SK-N-SH (cell line): ENCODE results near the gene ACSL6. TPM values are rescaled to one million over a fixed set of nuclear protein-coding genes. Genes with fewer than 3 reads are reported as not detected.

Experiments
- CTCF ChIA-PET: fragments of 300-600, 350-600 bp; formaldehyde crosslinking; extraction: SDS; loops from one replicate; lab custom pipeline; 2021; lab: Yijun Ruan, JAX
- POLR2A ChIA-PET: fragments of 350-600 bp; sonication (Branson Sonifier 250); formaldehyde crosslinking; extraction: SDS; loops from one replicate; lab custom pipeline; 2020; ENCODE audit warnings: antibody characterized with exemption, inconsistent platforms; lab: Yijun Ruan, JAX
- DNase-seq: peaks from one replicate; pipeline ENCODE4 v3.0.0; 2012
- H2AFZ ChIP-seq: fragments of 200-600 bp; sonication (generic); 2 replicates; pipeline ENCODE4 v1.8.1; 2016; ENCODE audit warnings: antibody characterized with exemption, mild to moderate bottlenecking, low read depth
- H3F3A ChIP-seq: fragments of 200-600 bp; sonication (generic); replicated peaks from 2 replicates; pipeline ENCODE3; 2016; ENCODE audit warnings: antibody characterized with exemption, mild to moderate bottlenecking; ENCODE audit not compliant: insufficient read depth
- H3K27ac ChIP-seq, 2 experiments: fragments of 200-500 bp in 1 of 2; fragments of 200-600 bp in 1 of 2; sonication (Bioruptor generic) in 1 of 2; sonication (generic), shearing (Covaris generic) in 1 of 2; 2 replicates each; pipeline versions ENCODE4 v1.5.1 to v1.6.1; 2014 to 2016; ENCODE audit warnings: low read depth in 2 of 2, inconsistent platforms in 1 of 2, low read length in 1 of 2, mild to moderate bottlenecking in 1 of 2, mixed read lengths in 1 of 2
- H3K27me3 ChIP-seq: fragments of 200-600 bp; sonication (generic), shearing (Covaris generic); 2 replicates; pipeline ENCODE4 v1.6.1; 2016; ENCODE audit warnings: mixed run types; ENCODE audit not compliant: insufficient read depth
- H3K36me3 ChIP-seq, 2 experiments: fragments of 200-500 bp in 1 of 2; fragments of 200-600 bp in 1 of 2; sonication (Bioruptor generic) in 1 of 2; sonication (generic) in 1 of 2; replicated peaks in 1 of 2; 2 replicates each; pipeline versions ENCODE3 to v1.5.1; 2014 to 2016; ENCODE audit warnings: low read length in 1 of 2, mild to moderate bottlenecking in 1 of 2; ENCODE audit not compliant: insufficient read depth in 2 of 2, control insufficient read depth in 1 of 2
- H3K4me1 ChIP-seq, 2 experiments: fragments of 200-500 bp in 1 of 2; fragments of 200-600 bp in 1 of 2; sonication (Bioruptor generic) in 1 of 2; sonication (generic), shearing (Covaris generic) in 1 of 2; 2 replicates each; pipeline versions ENCODE4 v1.5.1 to v1.6.1; 2014 to 2016; ENCODE audit warnings: low read depth in 1 of 2, low read length in 1 of 2, mixed run types in 1 of 2; ENCODE audit not compliant: insufficient read depth in 2 of 2, control insufficient read depth in 1 of 2
- H3K4me2 ChIP-seq: fragments of 200-600 bp; sonication (generic), shearing (Covaris generic); 2 replicates; pipeline ENCODE4 v1.6.1; 2017; ENCODE audit warnings: mixed run types
- H3K4me3 ChIP-seq, 2 experiments: fragments of 200-500 bp in 1 of 2; fragments of 200-600 bp in 1 of 2; sonication (Bioruptor generic) in 1 of 2; sonication (generic), shearing (Covaris generic) in 1 of 2; 2 replicates each; pipeline versions ENCODE4 v1.5.1 to v1.8.1; 2014 to 2016; ENCODE audit warnings: low read depth in 2 of 2, inconsistent platforms in 1 of 2, low read length in 1 of 2, mild to moderate bottlenecking in 1 of 2, mixed read lengths in 1 of 2, moderate library complexity in 1 of 2
- H3K79me2 ChIP-seq: fragments of 200-600 bp; sonication (generic); 2 replicates; pipeline ENCODE4 v1.8.1; 2017; ENCODE audit warnings: mild to moderate bottlenecking; ENCODE audit not compliant: insufficient read depth
- H3K9ac ChIP-seq: fragments of 200-600 bp; sonication (generic); 2 replicates; pipeline ENCODE4 v1.6.1; 2017; ENCODE audit warnings: mixed run types
- H3K9me2 ChIP-seq: fragments of 200-600 bp; sonication (generic); 2 replicates; pipeline ENCODE4 v1.6.1; 2017; ENCODE audit warnings: mixed run types
- H3K9me3 ChIP-seq: fragments of 200-600 bp; sonication (generic); 2 replicates; pipeline ENCODE4 v1.6.1; 2017; ENCODE audit warnings: mixed run types, mild to moderate bottlenecking, moderate library complexity
- H4K20me1 ChIP-seq: fragments of 200-600 bp; sonication (generic); 2 replicates; pipeline ENCODE4 v1.6.1; 2017; ENCODE audit warnings: mild to moderate bottlenecking, mixed run types; ENCODE audit not compliant: insufficient read depth
- CHD2 ChIP-seq: fragments of 150-350 bp; IDR thresholded peaks from 2 replicates; pipeline ENCODE4 v1.6.1; 2018; ENCODE audit warnings: low read length; ENCODE audit not compliant: partially characterized antibody
- ELF1 ChIP-seq: IDR thresholded peaks from 2 replicates; pipeline ENCODE4 v1.4.0; 2012
- EZH2phosphoT487 ChIP-seq: fragments of 200-600 bp; sonication (generic); IDR thresholded peaks from 2 replicates; pipeline ENCODE4 v1.6.1; 2017; ENCODE audit warnings: low read depth, mixed run types, mild to moderate bottlenecking, antibody characterized with exemption, moderate library complexity, borderline replicate concordance
- JUND ChIP-seq: IDR thresholded peaks from 2 replicates; pipeline ENCODE4 v1.4.0; 2012
- MAX ChIP-seq: IDR thresholded peaks from 2 replicates; pipeline ENCODE4 v1.4.0; 2012; ENCODE audit warnings: low read depth
- NRF1 ChIP-seq: IDR thresholded peaks from 2 replicates; pipeline ENCODE4 v1.6.1; 2012; ENCODE audit warnings: low read depth, mild to moderate bottlenecking, low read length
- PBX3 ChIP-seq: IDR thresholded peaks from 2 replicates; pipeline ENCODE4; 2012
- RCOR1 ChIP-seq: fragments of 150-350 bp; IDR thresholded peaks from 2 replicates; pipeline ENCODE4 v1.6.1; 2017; ENCODE audit warnings: antibody characterized with exemption, low read length
- RFX5 ChIP-seq: IDR thresholded peaks from 2 replicates; pipeline ENCODE4 v1.6.1; 2012; ENCODE audit warnings: mild to moderate bottlenecking, improper control_type of control experiment, low read length
- RXRA ChIP-seq: IDR thresholded peaks from 2 replicates; pipeline ENCODE4 v1.4.0; 2012; ENCODE audit warnings: low read depth, mild to moderate bottlenecking, borderline replicate concordance
- SMC3 ChIP-seq: IDR thresholded peaks from 2 replicates; pipeline ENCODE4 v1.6.1; 2012; ENCODE audit warnings: low read depth, low read length, improper control_type of control experiment
- TAF1 ChIP-seq: IDR thresholded peaks from 2 replicates; pipeline ENCODE4 v1.6.1; 2012; ENCODE audit warnings: low read depth, mild to moderate bottlenecking, low read length, moderate library complexity, borderline replicate concordance
- TCF12 ChIP-seq: IDR thresholded peaks from 2 replicates; pipeline ENCODE4 v1.4.0; 2012
- TEAD4 ChIP-seq: IDR thresholded peaks from 2 replicates; pipeline ENCODE4 v1.4.0; 2012; ENCODE audit warnings: mild to moderate bottlenecking, borderline replicate concordance; ENCODE audit not compliant: insufficient read depth
- USF1 ChIP-seq: IDR thresholded peaks from 2 replicates; pipeline ENCODE4 v1.4.0; 2012; ENCODE audit warnings: low read depth, borderline replicate concordance
- YY1 ChIP-seq: IDR thresholded peaks from 2 replicates; pipeline ENCODE4 v1.4.0; 2012; ENCODE audit warnings: low read depth, mild to moderate bottlenecking
- WGBS: methylation state at CpG from one replicate; pipeline ENCODE4 v1.1.6; 2017; ENCODE audit warnings: low lambda C conversion rate; 5-methylcytosine and 5-hydroxymethylcytosine counted together
- polyA plus RNA-seq, 3 experiments: library from polyadenylated mRNA; depleted of rRNA; stranded (reverse); fragments of >200 nt; gene quantifications; 2 replicates each; pipeline ENCODE4 v1.2.3, GENCODE V29; 2012

Gene ACSL6
- polyA plus RNA-seq, 1 of the 3 experiments (the other 2 are of a cell fraction): 0.46 TPM

GRCh38 chr5:131976414-131977211, 34.8 kb downstream of the ACSL6 start (continued):
- TF ChIP-seq EZH2phosphoT487 (no peak), JUND (no peak), USF1 (no peak), TCF12 (no peak), PBX3 (no peak), CHD2 (no peak), MAX (no peak), NRF1 (no peak)

GRCh38 chr5:131974956-131975726, 36.3 kb downstream of the ACSL6 start:
- TF ChIP-seq YY1 (no peak), TAF1 (no peak), USF1 (no peak), SMC3 (no peak), RXRA (no peak), RCOR1 (no peak), RFX5 (no peak), TEAD4 (no peak), CHD2 (no peak), ELF1 (no peak)
- no peak overlapping the region for H3K4me2 ChIP-seq
- CTCF ChIA-PET: no interaction called here
- H3K27me3 ChIP-seq: no peaks in the 10 kb centered on the region; the same call in 1 of the 2 replicates
- H2AFZ ChIP-seq: no peak overlapping the region
- H3F3A ChIP-seq: no peaks in the 10 kb centered on the region
- POLR2A ChIA-PET: no interaction called here
- H3K4me1 ChIP-seq: no peaks in the 10 kb centered on the region
- no peaks in the 10 kb centered on the region for H3K9me3 ChIP-seq
- no peaks in the 10 kb centered on the region for H3K36me3 ChIP-seq
- WGBS: 73% methylated on average over 10 of the region's 12 CpGs
- no peaks in the 10 kb centered on the region for H3K79me2 ChIP-seq
- no peak overlapping the region for H3K27ac ChIP-seq
- no peak for DNase-seq
- H4K20me1 ChIP-seq: no peaks in the 10 kb centered on the region
- H3K9ac ChIP-seq: no peak overlapping the region
- H3K9me2 ChIP-seq: no peaks in the 10 kb centered on the region
- no peak overlapping the region for H3K4me3 ChIP-seq
